22Rv1 (cell line): ENCODE data around the gene RCBTB1.

Experiments
- ZFX ChIP-seq: fragments of 450-650 bp; IDR thresholded peaks from 2 replicates; pipeline ENCODE4 v1.6.1; 2017; ENCODE audit warnings: antibody characterized with exemption, borderline replicate concordance
- TF ChIP-seq, protein P1 (sequence below): fragments of 450-650 bp; IDR thresholded peaks from 2 replicates; pipeline ENCODE4 v1.5.1; 2017; ENCODE audit warnings: mild to moderate bottlenecking

DNA sequence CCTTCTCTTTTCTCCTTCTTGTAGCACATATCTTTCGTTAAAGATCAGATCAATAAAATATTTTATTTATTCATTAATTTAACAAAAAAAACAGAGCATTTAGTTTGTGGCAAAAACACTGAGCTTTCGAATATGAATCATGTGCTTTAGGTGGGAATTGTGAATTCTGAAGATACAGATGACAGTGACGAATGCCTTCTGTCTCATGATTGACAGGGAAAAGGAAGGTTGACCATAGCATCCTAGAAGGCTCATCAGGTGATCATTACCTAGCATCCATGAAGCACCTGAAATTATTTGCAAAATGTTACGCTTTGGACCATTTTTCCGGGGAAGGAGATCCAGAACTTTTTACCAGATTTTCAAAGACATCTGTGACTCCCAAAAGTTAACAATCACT lies 46.8 kb upstream of the RCBTB1 start:
- TF ChIP-seq, protein P1, sequence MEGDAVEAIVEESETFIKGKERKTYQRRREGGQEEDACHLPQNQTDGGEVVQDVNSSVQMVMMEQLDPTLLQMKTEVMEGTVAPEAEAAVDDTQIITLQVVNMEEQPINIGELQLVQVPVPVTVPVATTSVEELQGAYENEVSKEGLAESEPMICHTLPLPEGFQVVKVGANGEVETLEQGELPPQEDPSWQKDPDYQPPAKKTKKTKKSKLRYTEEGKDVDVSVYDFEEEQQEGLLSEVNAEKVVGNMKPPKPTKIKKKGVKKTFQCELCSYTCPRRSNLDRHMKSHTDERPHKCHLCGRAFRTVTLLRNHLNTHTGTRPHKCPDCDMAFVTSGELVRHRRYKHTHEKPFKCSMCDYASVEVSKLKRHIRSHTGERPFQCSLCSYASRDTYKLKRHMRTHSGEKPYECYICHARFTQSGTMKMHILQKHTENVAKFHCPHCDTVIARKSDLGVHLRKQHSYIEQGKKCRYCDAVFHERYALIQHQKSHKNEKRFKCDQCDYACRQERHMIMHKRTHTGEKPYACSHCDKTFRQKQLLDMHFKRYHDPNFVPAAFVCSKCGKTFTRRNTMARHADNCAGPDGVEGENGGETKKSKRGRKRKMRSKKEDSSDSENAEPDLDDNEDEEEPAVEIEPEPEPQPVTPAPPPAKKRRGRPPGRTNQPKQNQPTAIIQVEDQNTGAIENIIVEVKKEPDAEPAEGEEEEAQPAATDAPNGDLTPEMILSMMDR: no peak
- TF ChIP-seq ZFX: no peak
